GM21619 (cell line): ENCODE results near the gene CLTRN.
"Not testable (repeated sequence)": the region's sequence is repeated elsewhere in the genome, so short reads cannot be mapped to it uniquely, and the experiment has no call there.

Source experiments
- ATAC-seq: cut with Tn5 transposase; IDR thresholded peaks from one replicate; pipeline ENCODE4 v1.9.1; 2021; ENCODE audit not compliant: unreplicated experiment

The CLTRN gene, protein sequence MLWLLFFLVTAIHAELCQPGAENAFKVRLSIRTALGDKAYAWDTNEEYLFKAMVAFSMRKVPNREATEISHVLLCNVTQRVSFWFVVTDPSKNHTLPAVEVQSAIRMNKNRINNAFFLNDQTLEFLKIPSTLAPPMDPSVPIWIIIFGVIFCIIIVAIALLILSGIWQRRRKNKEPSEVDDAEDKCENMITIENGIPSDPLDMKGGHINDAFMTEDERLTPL

DNA sequence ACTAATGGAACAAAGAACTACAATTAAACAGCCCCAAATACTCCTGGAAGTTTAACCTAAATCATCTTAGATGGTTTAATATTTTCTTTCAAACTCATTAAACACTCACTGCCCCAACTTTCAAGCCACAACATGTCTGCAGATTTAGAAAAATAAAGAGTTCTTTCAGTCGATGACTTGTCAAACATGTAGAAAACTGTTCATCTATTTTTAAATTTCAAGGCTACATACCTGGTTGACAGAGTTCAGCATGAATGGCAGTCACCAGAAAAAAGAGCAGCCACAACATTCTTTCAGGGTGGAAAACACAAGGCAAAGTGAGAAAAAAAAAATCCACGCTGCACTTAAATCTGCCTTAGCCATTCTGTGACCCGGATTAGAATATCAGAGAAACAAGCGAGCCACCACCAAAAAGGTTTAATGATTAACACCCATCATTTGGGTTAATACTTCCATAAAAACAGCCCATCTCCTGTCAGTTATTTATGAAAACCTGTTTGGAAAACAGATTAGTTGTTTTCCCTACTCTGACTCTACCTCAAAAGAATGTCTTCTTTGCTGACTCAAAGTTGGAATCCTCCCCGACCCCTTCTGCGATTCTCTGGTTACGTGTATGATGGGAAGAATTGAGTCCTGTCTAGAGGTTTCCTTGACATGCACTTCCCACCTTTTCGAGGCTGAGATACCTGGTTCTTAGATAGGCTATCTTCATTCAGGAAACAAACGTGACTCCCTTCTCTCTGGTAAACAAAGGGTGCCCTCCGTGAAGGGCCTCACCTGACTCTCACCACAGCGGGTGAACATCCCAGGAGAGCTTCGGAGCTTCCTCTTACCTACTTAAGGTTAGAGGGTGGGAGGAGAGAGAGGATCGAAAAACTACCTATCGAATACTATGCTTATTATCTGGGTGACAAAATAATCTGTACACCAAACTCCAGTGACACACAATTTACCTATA lies at the start of gene CLTRN:
CLTRN (minus strand) TSS at position 319 of the 958 bp plus-strand sequence; CDS start at position 289, 30 bp downstream.
- ATAC-seq = no peak

DNA sequence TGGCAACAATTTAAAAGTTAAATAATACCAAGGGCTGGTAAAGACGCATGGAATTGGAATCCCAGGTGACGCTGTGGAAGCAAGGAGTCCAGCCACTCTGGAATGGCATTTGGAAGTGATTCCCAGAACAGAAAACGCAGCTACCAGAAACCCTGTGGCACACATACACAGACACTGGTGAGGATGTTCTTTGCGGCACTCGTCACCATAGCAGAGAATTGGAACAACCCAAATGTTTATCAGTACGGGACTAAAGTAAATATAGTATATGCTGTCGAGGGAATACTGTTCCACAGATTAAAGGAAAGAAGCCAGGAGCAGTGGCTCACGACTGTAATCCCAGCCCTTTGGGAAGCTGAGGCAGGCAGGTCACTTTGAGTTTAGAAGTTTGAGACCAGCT lies 39.7 kb upstream of the CLTRN start:
- ATAC-seq = not testable (repeated sequence)

DNA sequence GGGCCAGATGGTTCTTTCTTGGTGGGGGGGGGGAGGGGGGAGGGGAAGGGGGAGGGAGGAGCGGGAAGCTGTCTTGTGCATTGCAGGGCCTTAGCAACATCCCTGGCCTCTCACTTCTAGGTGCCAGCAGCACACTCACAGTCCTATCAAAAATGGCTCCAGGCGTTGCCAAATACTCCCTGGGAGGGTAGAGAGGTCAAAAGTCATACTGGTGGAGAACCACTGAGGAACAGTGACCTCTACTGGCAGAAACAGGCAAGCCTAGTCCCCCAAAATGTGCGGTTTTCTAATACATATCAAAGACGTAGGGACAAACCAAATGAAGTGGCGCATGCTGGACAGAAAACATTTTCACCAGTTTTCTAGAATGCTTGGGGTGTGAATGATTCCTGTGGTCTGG lies 39.2 kb upstream of the CLTRN start:
- ATAC-seq = not testable (repeated sequence)

DNA sequence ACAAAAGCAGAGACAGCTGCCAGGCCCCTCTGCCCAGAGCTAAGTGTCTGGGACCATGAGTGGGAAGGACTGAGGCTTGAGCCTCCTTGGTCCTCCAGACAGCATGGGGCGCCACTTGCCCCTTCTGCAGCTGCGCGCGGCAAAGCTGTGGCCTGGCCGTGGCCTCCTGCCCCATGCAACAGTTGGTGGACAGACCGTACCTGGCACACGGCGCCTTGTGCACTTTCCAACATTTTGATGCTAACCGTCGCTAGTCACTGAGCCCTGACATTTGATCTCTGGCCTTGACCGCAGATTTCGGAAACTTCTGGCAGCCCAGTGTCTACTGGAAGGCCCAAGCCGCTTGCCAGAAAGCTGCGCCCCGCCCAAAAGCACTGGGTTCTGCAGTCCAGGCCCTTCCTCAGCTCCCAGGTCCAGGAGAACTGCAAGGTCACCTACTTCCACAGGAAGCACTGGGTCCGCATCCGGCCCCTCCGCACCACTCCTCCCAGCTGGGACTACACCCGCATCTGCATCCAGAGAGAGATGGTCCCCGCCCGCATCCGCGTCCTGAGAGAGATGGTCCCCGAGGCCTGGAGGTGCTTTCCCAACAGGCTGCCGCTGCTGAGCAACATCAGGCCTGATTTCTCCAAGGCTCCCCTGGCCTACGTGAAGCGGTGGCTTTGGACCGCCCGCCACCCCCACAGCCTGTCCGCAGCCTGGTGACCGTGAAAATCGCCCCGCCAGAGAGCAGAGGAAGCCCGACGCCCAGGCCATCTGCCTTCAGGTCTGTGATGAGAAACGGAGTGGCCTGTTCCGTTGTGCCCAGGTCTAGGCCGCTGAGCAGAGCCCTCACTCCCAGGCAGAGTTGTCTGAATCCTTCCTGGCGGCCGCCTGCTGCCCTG lies 38.1 kb upstream of the CLTRN start:
- no peak for ATAC-seq

DNA sequence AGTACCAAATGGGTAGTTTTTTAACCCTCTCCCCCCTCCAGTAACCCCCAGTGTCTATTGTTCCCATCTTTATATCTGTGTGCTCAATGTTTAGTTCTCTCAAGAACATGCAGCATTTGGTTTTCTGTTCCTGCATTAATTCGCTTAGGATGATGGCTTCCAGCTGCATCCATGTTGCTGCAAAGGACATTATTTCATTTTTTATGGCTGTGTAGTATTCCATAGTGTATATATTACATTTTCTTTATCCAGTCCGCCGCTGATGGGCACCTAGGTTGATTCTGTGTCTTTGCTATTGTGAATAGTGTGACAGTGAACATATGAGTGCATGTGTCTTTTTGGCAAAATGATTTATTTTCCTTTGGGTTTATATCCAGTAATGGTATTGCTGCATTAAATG lies 31.9 kb upstream of the CLTRN start:
- ATAC-seq = no peak

DNA sequence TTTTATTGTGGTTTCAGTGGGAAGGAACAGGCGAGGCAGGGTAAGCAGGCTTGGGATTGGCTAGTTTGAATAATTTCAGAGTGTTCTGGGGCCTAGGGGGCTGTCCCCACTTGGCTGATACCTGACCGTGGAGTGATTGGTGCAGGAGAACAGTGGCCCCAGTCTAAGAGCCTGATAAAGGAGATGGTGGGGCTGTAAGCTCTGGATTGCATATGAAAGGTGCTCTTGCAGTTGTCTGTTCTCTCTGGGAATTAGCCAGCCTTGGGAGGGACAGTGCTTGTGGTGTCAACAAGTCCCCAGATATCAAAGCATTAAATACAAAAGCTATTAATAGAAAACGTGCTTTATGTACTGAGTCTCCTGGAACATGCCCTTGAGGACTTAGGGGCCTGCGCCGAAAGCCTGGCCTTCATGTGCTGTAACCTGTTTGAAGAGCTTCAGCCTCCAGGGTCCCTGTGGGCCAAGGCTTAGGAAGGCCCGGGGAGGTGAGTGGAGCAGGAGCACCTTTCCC lies 30.4 kb upstream of the CLTRN start:
- no peak for ATAC-seq

DNA sequence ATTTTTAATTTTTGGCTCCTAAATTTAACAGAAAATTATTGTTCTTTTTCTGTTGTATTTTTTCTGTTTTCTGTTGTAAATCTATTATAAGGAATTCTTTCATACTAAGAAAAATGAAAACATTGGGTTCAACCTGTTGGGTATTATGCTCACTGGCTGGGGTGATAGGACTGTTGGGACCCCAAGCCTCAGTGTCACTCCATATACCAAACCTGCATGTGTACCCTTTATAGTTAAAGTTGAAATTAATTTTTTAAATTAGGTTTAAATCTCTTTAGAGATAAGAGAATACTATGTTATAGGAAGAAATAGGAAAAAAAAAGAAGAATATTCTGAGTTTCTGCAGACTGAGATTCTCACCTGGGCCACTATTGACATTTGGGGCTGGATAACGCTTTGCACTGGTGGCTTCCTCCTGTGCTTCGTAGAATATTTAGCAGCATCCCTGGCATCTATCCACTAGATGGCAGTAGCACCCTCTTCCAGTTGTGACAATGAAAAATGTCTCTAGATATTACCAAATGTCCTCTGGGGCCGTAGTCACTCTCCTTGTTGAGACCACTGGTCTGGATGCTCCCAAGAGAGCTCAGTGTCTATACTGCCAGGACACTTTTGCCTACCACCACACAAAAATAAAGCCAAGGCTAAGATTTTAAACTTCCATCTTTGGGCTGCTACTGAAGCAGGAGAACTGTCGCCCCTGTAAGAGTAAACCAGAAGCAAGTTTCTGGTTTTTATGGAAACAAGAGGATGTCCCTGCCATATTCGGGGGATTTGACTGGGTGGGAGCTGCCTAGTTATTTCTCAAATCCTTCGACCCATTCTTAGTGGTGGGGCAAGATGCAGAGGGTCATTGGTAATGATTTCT lies 22.4 kb upstream of the CLTRN start:
- peak; percentile 86 for ATAC-seq

DNA sequence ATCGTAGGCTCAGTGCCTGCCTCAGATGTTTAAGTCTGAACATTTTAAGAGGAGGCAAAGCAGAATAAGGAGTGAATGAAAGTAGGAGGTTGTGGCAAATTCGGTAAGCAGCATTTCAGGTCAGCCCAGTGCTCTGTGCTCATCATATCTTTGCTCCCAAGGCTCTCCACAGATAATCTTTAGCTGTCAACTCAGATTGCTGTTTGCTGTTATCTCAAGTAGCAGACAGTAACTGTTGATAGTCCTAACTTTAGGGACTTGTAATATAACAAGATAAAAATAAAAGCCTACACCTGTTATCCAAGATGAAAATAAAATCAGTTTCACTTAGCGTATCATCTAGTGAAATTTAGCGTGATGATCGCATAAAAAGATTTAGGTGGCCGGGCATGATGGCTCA lies 18.6 kb upstream of the CLTRN start:
- no peak for ATAC-seq

DNA sequence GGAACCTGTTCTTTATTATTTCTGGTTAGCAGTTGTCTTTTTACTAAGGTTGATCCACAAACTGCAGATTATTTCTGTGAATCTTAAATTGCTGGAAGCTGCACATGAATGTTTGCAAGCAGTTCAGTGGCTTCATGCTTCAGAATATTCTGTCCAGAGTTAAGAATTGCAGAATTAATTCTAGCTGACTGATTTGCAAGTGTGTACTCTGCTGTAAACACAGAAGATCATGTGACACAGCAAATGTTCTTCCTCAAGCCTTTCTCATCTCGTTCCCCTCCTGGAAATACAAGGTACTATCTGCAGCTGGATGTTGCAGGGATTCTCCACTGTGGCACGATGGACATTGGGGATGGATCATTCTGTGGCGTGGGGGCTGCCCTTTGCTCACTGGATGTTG lies 16.8 kb upstream of the CLTRN start:
- ATAC-seq = no peak

DNA sequence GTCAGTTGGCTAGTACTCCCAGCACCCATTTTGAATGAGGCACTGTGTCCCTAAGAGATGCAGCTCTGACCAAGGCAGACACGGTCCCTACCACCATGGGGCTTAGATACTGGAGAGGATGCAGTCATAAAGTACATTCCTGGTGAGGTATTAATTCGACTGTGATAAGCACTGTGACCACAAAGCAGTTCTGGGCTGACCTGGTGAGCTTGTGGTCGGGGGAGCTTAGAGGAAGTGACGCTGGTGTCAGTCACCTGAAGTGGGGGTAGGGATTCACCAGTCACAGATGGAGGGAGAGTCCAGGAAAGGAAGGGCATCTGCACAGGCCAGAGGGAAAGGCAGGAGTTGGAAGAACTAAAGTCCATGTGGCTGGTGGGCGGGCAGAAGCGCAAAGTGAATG lies 15.8 kb upstream of the CLTRN start:
- peak; percentile 42 for ATAC-seq

DNA sequence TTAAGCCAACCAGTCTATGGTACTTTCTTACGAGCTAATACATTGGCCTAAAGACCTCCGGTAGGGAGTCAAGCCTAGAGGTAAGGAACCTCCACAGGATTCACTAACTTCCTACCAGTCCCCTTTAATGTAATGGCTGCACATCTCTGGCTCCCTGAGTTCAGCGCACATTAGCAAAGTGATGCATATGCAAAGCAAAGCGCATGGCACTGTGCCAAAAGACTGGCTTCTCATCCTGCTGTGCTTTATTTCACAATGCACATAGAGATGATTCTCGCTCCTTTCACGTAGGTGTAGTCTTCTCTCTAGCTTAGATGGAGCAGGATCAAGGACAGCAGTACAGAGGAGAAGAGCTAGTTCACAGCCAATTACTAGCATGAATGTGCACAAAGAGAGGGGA lies 14.6 kb upstream of the CLTRN start:
- ATAC-seq = no peak

DNA sequence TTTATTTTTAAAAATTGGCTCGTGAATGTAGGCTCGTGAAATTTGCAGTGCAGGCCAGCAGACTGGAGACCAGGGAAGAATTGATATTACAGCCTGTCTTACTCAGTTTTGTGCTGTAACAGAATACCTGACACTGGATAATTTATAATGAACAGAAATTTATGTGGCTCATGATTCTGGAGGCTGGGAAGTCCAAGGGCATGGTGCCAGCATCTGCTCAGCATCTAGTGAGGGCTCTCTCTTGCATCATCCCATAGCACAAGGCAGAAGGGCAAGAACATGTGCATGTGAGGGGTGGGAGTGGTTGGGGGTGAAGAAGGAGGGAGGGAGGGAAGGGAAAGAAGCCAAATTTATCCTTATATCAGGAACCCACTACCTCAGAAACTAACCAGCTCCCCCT lies 13.7 kb upstream of the CLTRN start:
- ATAC-seq = no peak

DNA sequence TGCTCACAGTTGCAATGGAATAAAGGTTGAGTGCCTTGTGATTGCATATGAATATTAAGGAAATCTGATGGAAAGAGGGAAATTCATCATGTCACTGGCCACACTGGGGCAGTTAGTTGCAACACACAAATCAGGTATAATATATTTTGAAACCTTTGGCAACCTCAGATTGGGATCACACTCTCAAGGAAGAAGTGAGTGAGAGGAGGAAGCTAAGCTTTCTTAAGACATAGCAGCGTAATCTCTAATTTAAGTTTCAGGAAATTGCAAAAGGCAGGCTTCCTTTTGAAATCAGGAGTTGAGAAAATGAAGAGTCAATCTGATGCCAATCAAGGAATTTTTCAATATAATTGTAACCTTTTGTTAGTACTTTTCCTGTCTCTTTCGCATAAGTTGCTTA lies 12.3 kb upstream of the CLTRN start:
- no peak for ATAC-seq

DNA sequence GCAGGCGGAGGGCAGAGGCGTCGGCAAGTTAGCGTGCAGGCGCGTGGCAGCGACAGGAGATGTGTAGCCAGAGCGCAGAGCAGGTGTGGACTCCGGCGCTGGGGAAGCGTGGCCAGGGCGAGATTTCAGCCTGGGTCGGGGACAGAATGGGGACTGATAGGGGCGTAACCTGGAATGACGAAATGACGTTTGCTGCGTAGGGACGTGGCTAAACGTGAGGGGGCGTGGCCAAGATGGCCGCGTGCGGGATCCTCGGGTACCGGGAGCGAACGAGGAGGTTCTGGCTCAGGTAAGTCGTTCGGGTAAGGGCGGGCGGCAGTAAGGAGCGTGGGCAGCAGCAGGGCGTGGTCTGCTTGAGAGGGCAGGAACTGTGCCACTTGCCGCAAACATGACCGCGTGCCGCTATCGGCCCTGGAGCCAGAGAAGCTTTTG lies 10.9 kb upstream of the CLTRN start:
- peak; percentile 69 for ATAC-seq

DNA sequence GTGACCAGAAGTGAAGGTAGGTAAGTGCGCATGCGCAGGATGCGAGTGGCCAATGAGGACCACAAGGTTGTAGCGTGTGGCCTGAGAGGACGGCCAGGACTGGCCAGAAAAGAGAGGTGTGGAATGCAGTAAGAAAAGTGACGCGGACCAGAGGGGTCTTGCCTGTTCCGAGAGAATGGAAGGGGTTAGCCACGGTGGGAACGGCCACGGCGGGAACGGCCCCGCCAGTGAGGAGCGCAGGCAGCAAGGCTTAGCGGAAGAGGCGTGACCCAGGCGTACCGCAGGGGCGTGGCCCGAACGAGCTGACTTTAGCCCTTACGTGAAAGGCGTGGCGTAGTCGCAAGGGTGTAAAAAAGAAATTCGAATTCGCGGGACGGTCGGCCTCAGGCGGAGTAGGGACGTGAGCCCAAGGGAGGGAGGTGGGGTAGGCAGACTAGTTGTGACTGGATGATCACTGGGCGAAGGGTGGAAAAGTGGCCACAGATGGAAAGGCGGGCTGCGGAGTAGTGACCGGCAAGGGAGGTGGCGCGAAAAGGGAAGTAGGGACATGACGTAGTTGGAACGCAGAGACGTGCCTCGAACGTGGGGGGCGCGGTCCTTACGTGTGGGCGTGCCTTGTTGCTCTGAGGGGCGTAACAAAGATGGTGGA lies 10.4 kb upstream of the CLTRN start:
- peak; percentile 87 for ATAC-seq

DNA sequence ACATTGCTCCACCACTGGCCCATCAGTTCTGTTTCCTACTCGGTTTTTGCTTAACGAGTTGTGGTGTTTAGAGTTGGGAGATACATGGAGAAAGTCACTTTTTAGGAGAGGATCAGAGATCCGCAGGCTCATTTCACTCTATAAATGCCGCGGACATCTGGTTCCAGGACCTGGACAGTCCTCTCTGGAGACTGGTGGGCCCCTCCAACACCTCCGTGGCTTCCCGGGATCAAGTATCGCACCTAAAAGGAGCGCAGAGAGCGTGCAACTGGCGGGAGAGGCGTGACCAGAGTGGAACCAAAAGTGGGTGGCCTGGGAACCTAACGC lies 9.9 kb upstream of the CLTRN start:
- ATAC-seq = no peak

DNA sequence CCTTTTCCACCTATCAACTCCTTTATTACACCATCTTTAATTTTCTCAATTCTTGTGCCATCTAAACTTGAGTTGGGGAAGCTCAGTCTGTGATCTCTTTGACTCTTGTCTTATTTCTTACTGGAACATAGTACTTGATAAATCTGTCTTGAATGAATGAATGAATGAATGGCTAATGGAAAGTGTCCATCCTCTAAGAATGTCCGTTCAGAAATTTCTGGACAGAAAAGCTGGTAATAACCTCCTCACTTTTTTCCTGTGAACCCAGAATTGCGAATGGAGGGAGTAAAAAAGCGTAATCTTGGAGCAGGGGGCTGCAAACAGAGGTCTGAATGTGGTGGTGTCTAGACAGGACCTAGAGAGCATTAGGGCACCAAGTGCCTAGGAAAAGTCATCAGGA lies 9.4 kb upstream of the CLTRN start:
- no peak for ATAC-seq

DNA sequence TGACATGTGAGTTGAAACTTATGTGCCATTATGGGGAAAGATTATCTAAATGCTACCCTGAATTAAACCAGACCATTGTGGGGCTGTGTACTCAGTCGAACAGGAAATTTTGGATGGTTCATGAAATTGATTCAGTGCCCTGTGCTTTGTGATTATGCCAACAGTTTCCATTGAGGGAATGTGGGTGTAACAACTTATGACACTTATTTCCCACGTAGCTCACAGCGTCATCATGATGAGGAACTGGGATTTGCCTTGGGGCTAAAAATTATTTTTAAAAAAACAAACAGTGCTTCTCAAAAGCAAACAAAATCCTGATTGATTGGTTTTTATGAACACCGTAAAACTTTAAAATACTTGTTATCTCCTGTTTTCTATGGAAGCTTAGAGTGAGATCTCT lies 8.3 kb upstream of the CLTRN start:
- ATAC-seq = no peak

DNA sequence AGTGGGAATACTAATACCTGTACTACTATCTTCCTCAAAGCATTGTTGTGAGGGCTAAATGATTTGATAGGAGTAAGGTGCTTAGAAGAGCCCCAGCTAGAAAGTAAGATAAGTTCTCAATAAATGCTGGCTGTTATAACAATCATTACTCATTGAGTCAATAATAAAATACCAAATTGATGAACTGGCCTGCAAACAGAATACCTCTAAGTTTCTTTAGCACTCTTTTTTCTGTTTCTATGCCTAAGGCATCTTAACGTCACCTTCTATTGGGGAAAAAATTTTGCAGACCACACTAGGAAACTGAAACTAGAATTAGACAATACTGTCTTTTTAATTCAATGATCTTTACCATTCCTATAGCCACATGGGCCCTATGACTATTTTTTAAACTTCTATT lies 1.2 kb downstream of the CLTRN start:
- no peak for ATAC-seq

DNA sequence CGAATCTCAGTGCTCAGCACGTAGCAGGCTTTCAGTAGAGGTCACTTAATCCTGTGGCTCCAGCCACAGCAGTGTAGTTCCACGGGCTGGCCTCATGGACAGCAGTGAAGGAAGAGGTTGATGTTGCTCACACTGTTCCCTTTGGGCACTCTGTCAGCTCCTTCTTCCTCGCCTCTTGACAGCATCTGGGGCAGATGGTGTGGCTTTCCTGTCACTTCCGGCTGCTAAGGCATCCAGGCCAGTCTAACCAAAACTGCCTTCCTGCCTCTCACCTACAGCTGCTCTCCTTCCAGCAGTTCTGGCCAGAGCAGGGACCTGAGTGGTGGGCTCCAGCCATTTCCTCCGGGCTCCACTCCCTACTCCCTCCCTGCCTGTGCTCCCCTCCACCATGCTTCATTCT lies 9.8 kb downstream of the CLTRN start:
- not testable (repeated sequence) for ATAC-seq
